CD14-positive monocyte (primary cell): ENCODE data around the gene NRXN3. TPM values are rescaled to one million over a fixed set of nuclear protein-coding genes. Genes with fewer than 3 reads are reported as not detected.

Source experiments
- DNase-seq, 3 donors: peaks; one replicate each; pipeline ENCODE4 v3.0.0-alpha.2; 2011 to 2022
- H2AFZ ChIP-seq: 2 replicates; pipeline ENCODE4 v1.6.0; 2012; ENCODE audit warnings: mild to moderate bottlenecking, low read depth, low read length, inconsistent platforms; ENCODE audit not compliant: insufficient read depth, poor library complexity, severe bottlenecking
- H3K27ac ChIP-seq, 2 donors: 1 replicate in 1 of 2; 2 replicates in 1 of 2; pipeline ENCODE4 v1.5.1; 2012 to 2013; ENCODE audit warnings: low read length in 2 of 2, control low read depth in 1 of 2, inconsistent platforms in 1 of 2, low read depth in 1 of 2, mild to moderate bottlenecking in 1 of 2
- H3K27me3 ChIP-seq, 2 donors: one replicate each; pipeline versions ENCODE4 v1.6.0 to v1.6.1; 2011 to 2013; ENCODE audit warnings: low read length in 2 of 2; ENCODE audit not compliant: control insufficient read depth in 2 of 2, insufficient read depth in 2 of 2
- H3K36me3 ChIP-seq, 2 donors: replicated peaks in 1 of 2; 1 replicate in 1 of 2; 2 replicates in 1 of 2; pipeline versions ENCODE4 v1.5.1 to v1.6.1; 2012 to 2013; ENCODE audit warnings: low read length in 2 of 2, control low read depth in 1 of 2, inconsistent platforms in 1 of 2, mild to moderate bottlenecking in 1 of 2; ENCODE audit not compliant: insufficient read depth in 2 of 2, control insufficient read depth in 1 of 2
- H3K4me1 ChIP-seq, 2 donors: 1 replicate in 1 of 2; 2 replicates in 1 of 2; pipeline versions ENCODE4 v1.5.1 to v1.6.1; 2012 to 2013; ENCODE audit warnings: low read length in 2 of 2, control low read depth in 1 of 2, inconsistent platforms in 1 of 2, mild to moderate bottlenecking in 1 of 2, moderate library complexity in 1 of 2; ENCODE audit not compliant: insufficient read depth in 2 of 2, control insufficient read depth in 1 of 2
- H3K4me2 ChIP-seq: replicated peaks from 2 replicates; pipeline ENCODE3; 2012; ENCODE audit warnings: low read length, moderate library complexity, mild to moderate bottlenecking; ENCODE audit not compliant: poor library complexity, severe bottlenecking; ENCODE audit errors: extremely low read depth
- H3K4me3 ChIP-seq, 3 experiments: fragments of 200-600 bp in 1 of 3; sonication (generic) in 1 of 3; replicated peaks in 1 of 3; 1 replicate in 2 of 3; 2 replicates in 1 of 3; pipeline ENCODE4 v1.5.1; 2011 to 2013; ENCODE audit warnings: low read length in 3 of 3, mild to moderate bottlenecking in 3 of 3, control low read depth in 2 of 3, low read depth in 2 of 3, inconsistent platforms in 1 of 3, moderate library complexity in 1 of 3
- H3K79me2 ChIP-seq: 2 replicates; pipeline ENCODE4 v1.6.0; 2012; ENCODE audit warnings: mild to moderate bottlenecking, control low read depth, inconsistent platforms, low read length, moderate library complexity; ENCODE audit not compliant: insufficient read depth
- H3K9ac ChIP-seq: 2 replicates; pipeline ENCODE4 v1.6.0; 2017; ENCODE audit warnings: low read length, mild to moderate bottlenecking; ENCODE audit not compliant: insufficient read depth, poor library complexity, severe bottlenecking
- H3K9me3 ChIP-seq, 2 donors: replicated peaks in 1 of 2; 1 replicate in 1 of 2; 2 replicates in 1 of 2; pipeline versions ENCODE4 v1.5.1 to v1.6.1; 2012 to 2013; ENCODE audit warnings: low read length in 2 of 2, control low read depth in 1 of 2; ENCODE audit not compliant: control insufficient read depth in 1 of 2, insufficient read depth in 1 of 2
- H4K20me1 ChIP-seq: 2 replicates; pipeline ENCODE4 v1.6.0; 2012; ENCODE audit warnings: mild to moderate bottlenecking, low read length, control low read depth, moderate library complexity; ENCODE audit not compliant: insufficient read depth
- H3K27ac Mint-ChIP-seq, 7 donors: one replicate each; pipeline ENCODE4 v1.8.0; 2020; ENCODE audit warnings: mild to moderate bottlenecking in 7 of 7, mixed read lengths in 7 of 7, moderate library complexity in 6 of 7, inconsistent platforms in 2 of 7
- H3K27me3 Mint-ChIP-seq, 3 donors: one replicate each; pipeline ENCODE4 v1.8.0; 2021 to 2022; ENCODE audit warnings: low read depth in 3 of 3, mild to moderate bottlenecking in 3 of 3, mixed read lengths in 3 of 3, moderate library complexity in 3 of 3, inconsistent platforms in 1 of 3
- H3K36me3 Mint-ChIP-seq, 2 donors: one replicate each; pipeline ENCODE4 v1.8.0; 2020; ENCODE audit warnings: mixed read lengths in 2 of 2, inconsistent platforms in 1 of 2, mild to moderate bottlenecking in 1 of 2
- H3K4me1 Mint-ChIP-seq: one replicate; pipeline ENCODE4 v1.8.0; 2020; ENCODE audit warnings: mild to moderate bottlenecking, mixed read lengths
- H3K4me3 Mint-ChIP-seq, 2 donors: one replicate each; pipeline ENCODE4 v1.8.0; 2020; ENCODE audit warnings: mild to moderate bottlenecking in 2 of 2, mixed read lengths in 2 of 2, moderate library complexity in 1 of 2
- H3K9me3 Mint-ChIP-seq, 7 donors: one replicate each; pipeline ENCODE4 v1.8.0; 2020 to 2022; ENCODE audit warnings: mixed read lengths in 7 of 7, mild to moderate bottlenecking in 6 of 7, moderate library complexity in 6 of 7, inconsistent platforms in 2 of 7
- CTCF ChIP-seq: fragments of 200-600 bp; IDR thresholded peaks from one replicate; pipeline ENCODE4 v1.8.0; 2022; ENCODE audit warnings: antibody characterized with exemption, mild to moderate bottlenecking
- WGBS: methylation state at CpG from one replicate; pipeline ENCODE4 v1.1.5; 2013; ENCODE audit warnings: missing lambda C conversion rate; ENCODE audit not compliant: insufficient coverage; 5-methylcytosine and 5-hydroxymethylcytosine counted together
- intact Hi-C, 2 donors: fragments of 100-400 bp; cut with micrococcal nuclease; formaldehyde crosslinking; loops; one replicate each; pipeline versions ENCODE4 v1.15.0 to v1.15.1; 2023
- polyA plus RNA-seq, 3 donors: library from polyadenylated mRNA; depleted of rRNA in 1 of 3; unstranded in 2 of 3; stranded (reverse) in 1 of 3; fragments of 300-500 nt in 2 of 3; fragments of >200 nt in 1 of 3; fragmentation: Illumina TruSeq in 2 of 3; gene quantifications; 1 replicate in 2 of 3; 2 replicates in 1 of 3; pipeline ENCODE4 v1.2.3, GENCODE V29; 2012 to 2021

Gene NRXN3
- polyA plus RNA-seq, 3 donors, result not detected

DNA sequence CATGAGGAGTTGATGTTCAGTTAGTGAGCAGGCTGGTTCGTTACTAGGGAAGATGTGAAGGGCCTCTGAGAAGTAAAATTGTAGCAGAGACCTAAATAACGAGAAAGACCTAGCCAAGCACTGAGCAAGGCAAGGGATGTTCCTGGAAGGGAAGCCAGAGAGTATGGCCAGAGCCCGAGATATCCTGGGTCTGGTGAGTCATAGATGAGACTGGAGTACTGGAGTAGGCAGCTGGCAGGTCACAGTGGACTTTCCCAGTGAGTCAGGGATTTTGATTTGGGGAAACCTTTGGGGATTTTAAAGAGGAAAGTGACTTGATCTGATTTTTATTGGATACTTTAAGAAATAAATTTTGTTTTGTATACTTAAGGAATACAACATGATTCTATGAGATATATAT is 1672.1 kb downstream of the NRXN3 start:
- H3K4me3 ChIP-seq, result no peak overlapping the region
- Mint-ChIP-seq H3K4me3 (no peak overlapping the region), H3K4me1 (no peaks in the 10 kb centered on the region), H3K27ac (no peak overlapping the region), H3K27me3 (no peaks in the 10 kb centered on the region), H3K36me3 (no peaks in the 10 kb centered on the region), H3K9me3 (peaks cover 0 to 6% (median 3%) of the 10 kb centered on the region in 7 donors)
- intact Hi-C loops, result no loop called here
- no peaks in the 10 kb centered on the region for H3K36me3 ChIP-seq
- H3K9me3 ChIP-seq, result no peaks in the 10 kb centered on the region
- H3K79me2 ChIP-seq, result no peaks in the 10 kb centered on the region
- no peak overlapping the region for H3K9ac ChIP-seq
- H3K27me3 ChIP-seq, result no peaks in the 10 kb centered on the region
- no peaks in the 10 kb centered on the region for H4K20me1 ChIP-seq
- H3K4me2 ChIP-seq, result no peak overlapping the region
- no peak overlapping the region for H2AFZ ChIP-seq
- no peaks in the 10 kb centered on the region for H3K4me1 ChIP-seq
- no peak for DNase-seq
- WGBS, result 73% methylated on average over 3 of the region's 3 CpGs
- TF ChIP-seq CTCF, result no peak
- no peak overlapping the region for H3K27ac ChIP-seq

DNA sequence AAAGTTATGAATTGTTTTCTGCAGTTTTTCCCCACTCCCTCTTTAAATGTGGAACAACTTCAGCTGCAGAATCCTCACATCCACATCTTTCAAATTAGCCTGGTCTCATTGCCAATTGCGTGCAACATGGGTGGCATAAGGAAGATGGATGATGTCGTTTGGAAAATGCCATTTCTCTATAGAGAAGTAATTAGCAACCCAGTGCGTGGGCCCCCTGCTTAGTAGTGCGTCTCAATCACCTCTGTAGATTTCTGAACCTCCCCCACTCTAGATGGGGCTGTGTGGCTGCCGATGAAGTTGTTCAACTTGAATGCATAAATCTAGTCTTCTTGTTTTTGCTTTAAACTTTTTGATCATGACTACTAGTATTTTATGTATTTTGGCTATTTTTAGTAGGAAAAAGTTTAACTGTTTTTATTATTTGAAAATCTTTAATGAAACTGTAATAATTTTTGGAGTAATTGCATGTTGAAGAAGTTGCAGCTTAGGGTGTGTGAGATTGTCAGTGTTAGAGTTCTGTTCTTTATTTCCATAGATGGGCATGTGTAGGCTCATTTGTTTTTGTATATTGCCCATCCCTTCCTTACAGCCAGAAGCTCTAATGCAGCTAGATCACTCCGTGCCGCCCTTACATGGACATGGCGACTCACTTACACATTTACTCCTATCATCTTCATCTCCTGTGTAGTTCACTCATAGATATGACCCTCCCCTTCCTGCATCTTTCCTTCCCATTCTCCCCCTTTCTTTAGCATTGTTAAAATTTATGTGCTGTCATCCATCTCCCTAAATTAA is 1683.0 kb downstream of the NRXN3 start:
- Histone ChIP-seq H3K4me2 (no peak overlapping the region), H2AFZ (no peak overlapping the region), H3K4me1 (no peaks in the 10 kb centered on the region), H3K4me3 (no peak overlapping the region), H3K27ac (no peak overlapping the region), H3K27me3 (no peaks in the 10 kb centered on the region), H4K20me1 (no peaks in the 10 kb centered on the region), H3K9me3 (no peaks in the 10 kb centered on the region), H3K36me3 (no peaks in the 10 kb centered on the region), H3K79me2 (no peaks in the 10 kb centered on the region), H3K9ac (no peak overlapping the region)
- no peak for DNase-seq
- no peak for TF ChIP-seq CTCF
- 96% methylated on average over 3 of the region's 8 CpGs for WGBS
- intact Hi-C loops, result no loop called here
- H3K4me1 Mint-ChIP-seq, result no peaks in the 10 kb centered on the region
- no peak overlapping the region for H3K27ac Mint-ChIP-seq
- peaks cover 0 to 3% (median 0%) of the 10 kb centered on the region in 7 donors for H3K9me3 Mint-ChIP-seq
- peaks cover 0 to 3% (median 2%) of the 10 kb centered on the region in 3 donors for H3K27me3 Mint-ChIP-seq
- H3K36me3 Mint-ChIP-seq, result no peaks in the 10 kb centered on the region
- H3K4me3 Mint-ChIP-seq, result no peak overlapping the region
